ENCODE measurements around the gene DAAM1.

Gene DAAM1

DNA sequence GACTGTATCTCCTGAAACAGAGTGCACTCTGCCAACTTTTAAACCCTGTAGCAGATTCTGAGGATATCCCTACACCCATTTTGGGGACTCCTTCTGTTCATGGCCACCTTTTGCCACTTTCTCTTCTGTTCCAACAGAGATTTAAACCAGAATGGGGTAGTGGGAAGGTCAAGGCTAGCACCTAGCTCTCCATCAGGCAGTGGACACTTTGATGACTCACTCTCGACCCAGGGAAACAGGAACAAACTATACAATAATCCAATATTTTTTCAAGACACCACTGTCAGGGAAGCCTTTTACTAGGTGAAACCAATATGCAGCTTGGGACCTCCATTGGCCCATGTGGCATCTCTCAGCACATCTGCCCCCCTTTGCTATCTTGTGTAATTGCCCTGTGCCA is 103.6 kb downstream of the DAAM1 start:
- no peak for DNase-seq (ENCODE audit: low read depth)

- DNase-seq (ENCODE audit: low read depth): no peak
Measured at GRCh38 chr14:59292921-59293534, 104.6 kb downstream of the DAAM1 start.

DNA sequence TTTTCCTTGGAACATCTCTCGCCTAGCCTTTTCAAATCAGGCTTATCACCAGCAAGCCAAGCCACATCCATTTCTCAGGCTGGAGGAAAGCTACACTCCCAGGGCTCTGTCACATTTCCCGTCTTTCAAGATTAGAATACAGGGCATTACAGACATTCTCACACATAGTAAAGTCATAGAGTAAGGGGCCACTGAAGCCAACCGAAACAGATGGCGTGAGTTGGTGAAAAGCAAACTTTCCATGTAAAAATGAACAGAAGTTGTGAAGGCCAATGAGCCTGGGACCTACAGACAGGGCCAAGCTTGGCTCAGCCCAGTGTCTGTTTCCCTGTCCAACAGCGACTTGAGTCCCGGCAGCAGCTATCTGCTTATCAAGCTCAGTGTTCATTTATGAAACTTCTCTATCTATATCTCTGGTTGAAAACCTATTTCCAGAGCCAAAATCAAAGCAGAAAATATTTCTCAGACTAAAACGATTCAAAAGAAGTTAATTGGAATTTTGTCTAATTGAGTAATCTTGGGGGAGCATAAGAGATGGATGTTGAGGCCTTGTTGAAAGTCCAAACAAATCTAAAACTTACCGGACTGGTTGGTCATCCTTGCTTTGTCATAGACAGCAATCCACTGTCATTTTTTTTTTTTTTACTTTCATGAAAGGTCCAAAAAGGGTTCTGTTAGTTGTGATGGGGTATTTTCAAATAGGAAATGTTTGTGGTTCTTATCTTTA is 105.6 kb downstream of the DAAM1 start:
- DNase-seq (ENCODE audit: low read depth): no peak

DNA sequence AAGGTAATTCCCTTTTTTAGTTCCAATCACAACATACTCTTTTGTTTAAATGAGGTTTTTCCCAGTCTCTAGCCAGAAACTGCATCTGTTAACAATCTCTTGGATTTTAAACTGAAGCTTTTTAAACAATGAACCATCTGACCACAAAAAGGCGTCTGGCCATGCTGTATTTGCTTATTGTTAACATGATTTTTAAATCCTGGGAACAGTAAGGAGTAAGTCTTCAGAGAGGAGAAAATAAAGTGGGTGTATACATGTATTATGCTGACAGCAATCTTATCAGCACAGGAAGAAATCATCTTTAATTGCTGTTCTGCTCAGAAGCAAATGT is 106.2 kb downstream of the DAAM1 start:
- peak; percentile 68 for DNase-seq (ENCODE audit: low read depth)

- DNase-seq (ENCODE audit: low read depth): no peak
Measured at GRCh38 chr14:59295951-59296350, 107.5 kb downstream of the DAAM1 start.

- no peak for DNase-seq (ENCODE audit: low read depth)
Measured at GRCh38 chr14:59296508-59296907, 108.0 kb downstream of the DAAM1 start.

- DNase-seq (ENCODE audit: low read depth): peak; percentile 52
Measured at GRCh38 chr14:59297071-59297776, 108.8 kb downstream of the DAAM1 start.

GRCh38 chr14:59299731-59300130 is 111.3 kb downstream of the DAAM1 start:
- DNase-seq (ENCODE audit: low read depth): no peak

DNA sequence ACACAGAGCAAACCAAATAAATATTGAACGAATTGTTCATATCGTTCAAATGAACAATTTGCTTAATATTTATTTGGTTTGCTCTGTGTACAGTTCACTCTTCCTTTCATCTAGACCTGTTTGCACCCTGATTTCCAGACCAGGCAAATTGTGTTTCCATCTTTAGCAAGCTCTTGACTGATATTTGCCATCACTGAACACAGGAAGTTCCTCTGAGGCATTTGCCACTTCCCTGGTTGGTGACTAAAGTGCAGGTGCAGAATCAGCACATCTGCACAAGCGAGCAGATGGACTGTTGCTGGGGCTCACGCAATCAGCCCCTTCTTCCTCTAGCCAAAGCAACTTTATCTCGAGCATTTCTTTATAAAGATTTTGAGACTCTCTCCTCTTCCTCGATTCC is 112.9 kb downstream of the DAAM1 start:
- no peak for DNase-seq (ENCODE audit: low read depth)

DNA sequence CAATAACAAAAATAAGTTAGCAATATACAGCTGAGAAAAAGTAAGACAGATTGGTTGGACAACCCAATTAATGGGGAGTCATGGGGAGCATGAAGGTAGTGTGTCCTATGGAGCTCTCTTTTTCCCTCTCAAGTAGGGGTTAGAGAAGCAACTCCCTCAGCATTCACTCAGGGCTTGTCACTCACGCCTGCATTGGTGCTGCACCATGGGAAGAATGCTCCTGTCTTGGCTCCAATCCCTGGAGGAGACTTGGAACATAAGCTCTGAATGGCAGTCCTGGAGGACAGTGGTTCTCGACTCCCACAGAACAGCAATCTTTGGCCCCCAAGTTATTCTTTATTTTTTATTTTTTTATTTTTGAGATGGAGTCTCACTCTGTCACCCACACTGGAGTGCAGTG is 113.8 kb downstream of the DAAM1 start:
- DNase-seq (ENCODE audit: low read depth): no peak

DNA sequence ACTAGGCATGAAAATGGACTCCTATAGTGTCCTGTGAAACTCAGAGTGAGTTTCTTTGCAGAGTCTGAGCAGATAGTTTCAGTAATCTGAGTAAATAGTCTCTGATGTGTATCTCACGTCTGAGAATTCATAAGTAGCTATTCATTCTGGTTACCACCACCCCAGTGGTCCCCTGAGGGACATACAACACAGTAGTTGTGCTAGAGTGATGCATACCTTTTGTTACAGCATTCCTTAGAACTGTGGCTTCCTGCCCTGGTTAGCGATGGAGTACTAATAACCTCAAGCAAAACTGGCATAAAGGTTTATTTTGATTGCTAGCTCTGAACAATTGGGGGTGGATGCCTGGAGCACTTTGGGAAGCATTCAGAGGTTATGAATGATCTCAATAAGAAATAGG is 114.7 kb downstream of the DAAM1 start:
- peak; percentile 53 for DNase-seq (ENCODE audit: low read depth)

DNA sequence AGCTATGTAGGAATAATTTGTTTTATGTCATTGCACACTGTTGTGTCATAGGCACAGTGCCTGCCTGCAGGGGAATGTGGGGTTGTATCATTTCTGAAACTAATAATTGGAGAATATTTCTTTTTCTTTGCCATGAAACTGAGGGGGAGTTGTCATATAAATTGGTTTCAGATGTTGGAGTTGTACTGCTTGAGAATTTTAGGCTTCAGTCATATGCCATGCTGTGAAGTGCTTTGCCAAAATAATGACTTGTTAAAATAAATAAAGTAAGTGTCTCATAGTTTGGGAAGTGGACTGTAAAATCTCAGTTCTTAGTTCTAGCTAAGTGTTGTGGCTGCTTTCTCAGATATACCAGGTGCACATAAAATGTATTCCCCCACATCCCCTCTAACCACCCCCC is 116.8 kb downstream of the DAAM1 start:
- DNase-seq (ENCODE audit: low read depth): peak; percentile 80

GRCh38 chr14:59305836-59306555 is 117.5 kb downstream of the DAAM1 start:
- peak; percentile 69 for DNase-seq (ENCODE audit: low read depth)

DNA sequence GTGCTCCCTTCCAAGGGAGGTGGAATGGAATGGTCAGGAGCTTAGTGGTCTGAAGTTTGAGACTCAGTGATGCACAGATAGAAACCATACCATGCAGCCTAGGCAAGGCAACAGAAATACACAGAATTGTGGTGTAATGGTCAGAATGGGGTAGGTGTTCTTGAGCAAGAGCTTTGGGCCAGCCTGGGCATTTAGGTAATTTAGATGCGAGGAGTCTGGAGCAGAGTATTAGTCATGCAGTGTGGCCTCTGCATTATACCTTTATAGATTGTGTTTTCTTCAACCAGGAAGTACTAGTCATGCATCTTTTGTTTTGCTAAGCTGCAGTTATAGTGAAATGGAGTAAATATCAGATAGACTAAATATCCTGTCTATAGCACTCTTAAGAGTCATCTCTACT is 118.3 kb downstream of the DAAM1 start:
- DNase-seq (ENCODE audit: low read depth): peak; percentile 54

DNA sequence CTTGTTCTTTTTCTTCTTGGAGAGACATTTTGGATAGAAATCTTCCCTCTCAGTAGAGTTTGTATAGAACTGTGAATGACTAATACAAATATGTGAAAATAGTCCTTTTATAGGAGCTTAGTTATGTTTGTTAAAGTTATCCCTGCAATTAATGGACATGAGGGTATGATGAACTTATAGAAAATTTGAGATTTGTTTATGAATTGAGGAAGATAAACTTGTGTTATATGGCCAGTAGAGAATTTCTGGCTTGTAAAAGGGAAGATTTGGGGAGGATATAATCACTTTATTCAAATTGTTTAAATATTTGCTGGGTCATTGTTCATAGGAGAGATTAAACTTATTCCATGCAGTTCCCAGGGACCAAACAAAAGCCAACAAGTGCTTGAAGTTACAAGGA is 119.6 kb downstream of the DAAM1 start:
- DNase-seq (ENCODE audit: low read depth): peak; percentile 51

DNA sequence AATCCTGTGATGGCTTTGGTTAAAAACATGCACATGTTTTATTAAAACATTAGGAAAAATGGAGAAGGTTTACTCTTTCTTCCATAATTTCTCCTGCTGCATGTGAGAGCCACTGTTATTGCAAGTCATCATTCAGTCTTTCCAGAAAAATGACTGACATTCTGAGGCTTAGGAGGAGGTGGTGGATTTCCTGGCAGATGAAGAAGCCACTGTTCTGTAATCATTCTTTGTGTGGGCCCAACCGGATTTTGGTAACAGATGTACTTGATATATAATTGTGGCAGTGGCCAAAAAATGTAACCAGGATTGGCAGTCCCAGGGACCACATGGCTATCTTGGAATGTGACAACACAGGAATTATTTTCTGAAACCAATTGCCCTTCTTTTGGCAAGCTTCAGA is 120.2 kb downstream of the DAAM1 start:
- DNase-seq (ENCODE audit: low read depth): peak; percentile 43

- no peak for DNase-seq (ENCODE audit: low read depth)
Measured at GRCh38 chr14:59309291-59309900, 120.9 kb downstream of the DAAM1 start.

DNA sequence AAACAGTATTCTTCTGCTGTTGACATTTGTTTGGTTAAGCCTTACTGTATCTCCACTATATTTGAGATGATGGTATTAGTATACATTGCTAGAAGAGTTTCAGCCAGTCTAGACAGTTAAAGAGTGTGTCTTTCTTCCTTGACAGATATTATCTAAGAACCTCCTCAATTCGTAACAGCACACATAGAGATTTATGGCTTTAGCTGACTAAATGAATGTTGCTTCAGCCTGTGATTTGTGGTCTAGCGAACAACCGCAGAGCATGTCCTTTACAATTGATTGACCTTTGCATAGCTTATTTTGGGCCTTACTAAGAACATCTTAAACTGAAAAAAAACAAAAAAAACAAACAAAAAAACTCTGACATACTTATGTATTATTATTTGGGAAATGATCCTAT is 122.2 kb downstream of the DAAM1 start:
- DNase-seq (ENCODE audit: low read depth): peak; percentile 10

DNA sequence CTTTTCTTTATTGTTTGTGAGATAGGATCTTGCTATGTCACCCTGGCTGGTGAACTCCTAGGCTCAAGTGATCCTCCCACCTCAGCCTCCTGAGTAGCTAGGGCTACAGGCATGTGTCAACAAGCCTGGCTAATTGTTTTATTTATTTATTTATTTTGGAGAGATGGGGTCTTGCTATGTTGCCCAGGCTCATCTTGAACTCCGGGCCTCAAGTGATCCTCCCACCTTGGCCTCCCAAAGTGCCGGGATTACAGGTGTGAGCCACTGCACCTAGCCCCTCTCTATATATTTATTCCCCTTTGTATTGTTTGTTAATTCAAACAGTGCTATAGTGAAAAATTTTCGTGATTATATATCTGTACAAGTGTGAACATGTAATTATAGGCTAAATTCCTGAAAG is 123.3 kb downstream of the DAAM1 start:
- no peak for DNase-seq (ENCODE audit: low read depth)

GRCh38 chr14:59313144-59313651 is 124.7 kb downstream of the DAAM1 start:
- DNase-seq (ENCODE audit: low read depth): no peak

DNA sequence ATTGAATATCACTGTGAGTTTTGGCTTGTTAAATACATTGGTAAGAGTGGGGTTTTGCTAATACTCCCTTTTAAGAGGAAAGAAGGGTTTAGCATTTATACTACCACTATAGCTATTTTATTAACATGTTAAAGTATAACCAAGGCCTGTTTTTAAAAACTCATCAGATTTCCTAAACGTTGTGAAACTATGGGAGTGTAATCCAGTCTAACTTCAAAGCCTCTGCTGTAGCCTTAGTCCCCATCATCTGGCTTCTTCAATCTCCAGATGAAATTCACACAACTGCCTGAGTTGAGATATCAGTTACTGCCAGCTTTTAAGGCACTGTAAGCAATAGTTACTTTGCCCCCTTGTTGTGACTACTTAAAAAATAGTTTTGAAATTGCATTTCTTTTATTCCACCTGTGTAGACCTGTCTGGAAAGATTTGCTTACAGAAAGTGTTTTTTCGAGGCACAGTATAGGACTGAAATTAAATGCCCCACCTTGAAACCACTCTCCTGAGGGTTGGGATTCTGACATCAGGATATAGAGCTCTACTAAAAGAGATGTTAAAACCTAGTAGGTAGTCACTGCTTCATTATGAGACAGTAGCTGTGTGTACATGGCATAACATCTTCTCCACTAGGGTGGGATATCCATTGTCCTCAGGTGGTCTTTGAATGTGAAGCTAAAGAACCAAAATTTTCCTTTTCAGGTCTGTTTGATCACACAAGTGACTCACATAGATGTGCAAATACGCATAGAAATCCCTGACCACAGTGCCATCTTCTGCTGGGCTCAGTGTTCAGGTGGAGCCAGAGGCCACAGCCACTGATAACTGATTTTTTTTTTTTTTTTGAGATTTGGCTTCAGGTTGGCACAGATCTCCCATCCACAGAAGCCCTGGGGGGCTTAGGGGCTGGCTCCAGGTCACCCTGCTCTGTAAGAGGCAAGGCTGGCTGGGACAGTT is 125.5 kb downstream of the DAAM1 start:
- DNase-seq (ENCODE audit: low read depth): no peak
